NCI-H1694 treated with DMSO at 0.1 percent for 48 hours (cell line): ENCODE measurements around the gene NSD1.
"Not testable (repeated sequence)": the region's sequence is repeated elsewhere in the genome, so short reads cannot be mapped to it uniquely, and the experiment has no call there.

Experiments
- DNase-seq: peaks from one replicate; lab custom pipeline; 2025; lab: John Stamatoyannopoulos, UW

Gene NSD1

GRCh38 chr5:177176175-177176711, 42.7 kb downstream of the NSD1 start:
- DNase-seq, result no peak

GRCh38 chr5:177177847-177178437, 44.4 kb downstream of the NSD1 start:
- DNase-seq, result not testable (repeated sequence)

GRCh38 chr5:177178733-177179304, 45.2 kb downstream of the NSD1 start:
- DNase-seq, result no peak

- no peak for DNase-seq
These were observed 45.9 kb downstream of the NSD1 start for GRCh38 chr5:177179431-177179830.

- no peak for DNase-seq
These were observed 49.6 kb downstream of the NSD1 start for GRCh38 chr5:177183142-177183541.

- DNase-seq, result no peak
These were observed 50.3 kb downstream of the NSD1 start for GRCh38 chr5:177183766-177184360.

GRCh38 chr5:177185993-177186392, 52.4 kb downstream of the NSD1 start:
- DNase-seq, result no peak

GRCh38 chr5:177186645-177187044, 53.1 kb downstream of the NSD1 start:
- DNase-seq, result no peak

- no peak for DNase-seq
These were observed 55.2 kb downstream of the NSD1 start for GRCh38 chr5:177188775-177189174.

- DNase-seq, result no peak
These were observed 55.8 kb downstream of the NSD1 start for GRCh38 chr5:177189416-177189815.

- DNase-seq, result no peak
These were observed 56.4 kb downstream of the NSD1 start for GRCh38 chr5:177189965-177190364.

- DNase-seq, result no peak
These were observed 60.7 kb downstream of the NSD1 start for GRCh38 chr5:177194268-177194667.

- DNase-seq, result no peak
These were observed 61.9 kb downstream of the NSD1 start for GRCh38 chr5:177195307-177195952.

GRCh38 chr5:177198738-177199137, 65.2 kb downstream of the NSD1 start:
- no peak for DNase-seq

- no peak for DNase-seq
These were observed 70.7 kb downstream of the NSD1 start for GRCh38 chr5:177204281-177204680.

GRCh38 chr5:177209610-177210009, 76.0 kb downstream of the NSD1 start:
- DNase-seq, result no peak

- no peak for DNase-seq
These were observed 78.7 kb downstream of the NSD1 start for GRCh38 chr5:177212242-177212641.

- no peak for DNase-seq
These were observed 87.0 kb downstream of the NSD1 start for GRCh38 chr5:177220576-177220975.

- no peak for DNase-seq
These were observed 88.7 kb downstream of the NSD1 start for GRCh38 chr5:177222269-177222668.

GRCh38 chr5:177225798-177226197, 92.2 kb downstream of the NSD1 start:
- DNase-seq, result no peak

- no peak for DNase-seq
These were observed 93.3 kb downstream of the NSD1 start for GRCh38 chr5:177226860-177227259.

GRCh38 chr5:177228751-177229150, 95.2 kb downstream of the NSD1 start:
- DNase-seq, result no peak

- DNase-seq, result no peak
These were observed 97.1 kb downstream of the NSD1 start for GRCh38 chr5:177230660-177231059.
